Neuronal stem cell (in vitro differentiated cells): ENCODE results near the gene KDM4B.

Experiments
- DNase-seq: peaks from one replicate; pipeline ENCODE4 v3.0.0-alpha.2; 2013; ENCODE audit warnings: low spot score
- H2AFZ ChIP-seq: one replicate; pipeline ENCODE4 v1.6.1; 2013; ENCODE audit warnings: mild to moderate bottlenecking, low read length, inconsistent platforms
- H2AK5ac ChIP-seq: 2 replicates; pipeline ENCODE4 v1.6.1; 2013; ENCODE audit warnings: low read depth, mild to moderate bottlenecking, inconsistent platforms, low read length, moderate library complexity, mixed read lengths
- H2BK120ac ChIP-seq: 2 replicates; pipeline ENCODE4 v1.6.1; 2013; ENCODE audit warnings: low read depth, mild to moderate bottlenecking, inconsistent platforms, low read length, moderate library complexity, mixed read lengths
- H2BK12ac ChIP-seq: one replicate; pipeline ENCODE4 v1.6.1; 2013; ENCODE audit warnings: low read length, inconsistent platforms
- H2BK15ac ChIP-seq: 2 replicates; pipeline ENCODE4 v1.6.1; 2013; ENCODE audit warnings: mild to moderate bottlenecking, low read length, inconsistent platforms, mixed read lengths
- H2BK5ac ChIP-seq: one replicate; pipeline ENCODE4 v1.6.1; 2013; ENCODE audit warnings: inconsistent platforms, mild to moderate bottlenecking, low read length, moderate library complexity
- H3K14ac ChIP-seq: one replicate; pipeline ENCODE4 v1.6.1; 2013; ENCODE audit warnings: low read length, inconsistent platforms
- H3K18ac ChIP-seq: 2 replicates; pipeline ENCODE4 v1.6.1; 2013; ENCODE audit warnings: low read length, inconsistent platforms
- H3K23ac ChIP-seq: 2 replicates; pipeline ENCODE4 v1.6.1; 2013; ENCODE audit warnings: low read depth, mild to moderate bottlenecking, mixed read lengths, low read length, inconsistent platforms; ENCODE audit not compliant: poor library complexity
- H3K27ac ChIP-seq: replicated peaks from 3 replicates; pipeline ENCODE4 v1.5.1; 2013; ENCODE audit warnings: low read length, inconsistent platforms
- H3K27me3 ChIP-seq, 3 experiments: 2 replicates each; pipeline ENCODE4 v1.6.1; 2013; ENCODE audit warnings: low read length in 3 of 3, mild to moderate bottlenecking in 2 of 3, inconsistent platforms in 1 of 3, low read depth in 1 of 3, mixed read lengths in 1 of 3, moderate library complexity in 1 of 3; ENCODE audit not compliant: control insufficient read depth in 3 of 3, insufficient read depth in 3 of 3
- H3K36me3 ChIP-seq, 2 donors: replicated peaks in 1 of 2; 2 replicates each; pipeline ENCODE4 v1.6.1; 2013; ENCODE audit warnings: low read length in 2 of 2; ENCODE audit not compliant: control insufficient read depth in 2 of 2, insufficient read depth in 2 of 2
- H3K4ac ChIP-seq: 2 replicates; pipeline ENCODE4 v1.6.1; 2013; ENCODE audit warnings: inconsistent platforms, mild to moderate bottlenecking, low read length, moderate library complexity
- H3K4me1 ChIP-seq, 2 donors: 1 replicate in 1 of 2; 2 replicates in 1 of 2; pipeline ENCODE4 v1.6.1; 2013; ENCODE audit warnings: low read length in 2 of 2, low read depth in 1 of 2; ENCODE audit not compliant: control insufficient read depth in 2 of 2, insufficient read depth in 1 of 2
- H3K4me2 ChIP-seq: one replicate; pipeline ENCODE4 v1.6.1; 2013; ENCODE audit warnings: mild to moderate bottlenecking, low read length, inconsistent platforms; ENCODE audit not compliant: insufficient read depth, poor library complexity, severe bottlenecking
- H3K4me3 ChIP-seq, 2 donors: 2 replicates each; pipeline ENCODE4 v1.5.1; 2013; ENCODE audit warnings: low read length in 2 of 2, mild to moderate bottlenecking in 2 of 2, inconsistent platforms in 1 of 2, moderate library complexity in 1 of 2
- H3K79me1 ChIP-seq: one replicate; pipeline ENCODE4 v1.6.1; 2013; ENCODE audit warnings: low read depth, mild to moderate bottlenecking, inconsistent platforms, low read length, moderate library complexity
- H3K9ac ChIP-seq: one replicate; pipeline ENCODE4 v1.6.1; 2013; ENCODE audit warnings: mild to moderate bottlenecking, low read depth, low read length, inconsistent platforms; ENCODE audit not compliant: poor library complexity
- H3K9me3 ChIP-seq, 2 donors: replicated peaks in 1 of 2; 2 replicates each; pipeline versions ENCODE3 to v1.6.1; 2013; ENCODE audit warnings: low read length in 2 of 2, mild to moderate bottlenecking in 2 of 2, inconsistent platforms in 1 of 2, low read depth in 1 of 2, mixed read lengths in 1 of 2, moderate library complexity in 1 of 2; ENCODE audit not compliant: control insufficient read depth in 2 of 2, insufficient read depth in 1 of 2
- H4K8ac ChIP-seq: one replicate; pipeline ENCODE4 v1.6.1; 2013; ENCODE audit warnings: low read depth, mild to moderate bottlenecking, inconsistent platforms, low read length, moderate library complexity
- H4K91ac ChIP-seq: one replicate; pipeline ENCODE4 v1.6.1; 2013; ENCODE audit warnings: low read length, low read depth, mild to moderate bottlenecking, inconsistent platforms; ENCODE audit not compliant: poor library complexity
- WGBS, 2 donors: extraction: QIAGEN DNeasy Blood & Tissue Kit; methylation state at CpG; one replicate each; pipeline ENCODE4 v1.1.7; 2013; ENCODE audit warnings: missing lambda C conversion rate in 2 of 2, mixed read lengths in 1 of 2; ENCODE audit not compliant: insufficient read length in 2 of 2, insufficient replicate concordance in 1 of 2; ENCODE audit errors: extremely low coverage in 2 of 2; 5-methylcytosine and 5-hydroxymethylcytosine counted together

The KDM4B gene

DNA sequence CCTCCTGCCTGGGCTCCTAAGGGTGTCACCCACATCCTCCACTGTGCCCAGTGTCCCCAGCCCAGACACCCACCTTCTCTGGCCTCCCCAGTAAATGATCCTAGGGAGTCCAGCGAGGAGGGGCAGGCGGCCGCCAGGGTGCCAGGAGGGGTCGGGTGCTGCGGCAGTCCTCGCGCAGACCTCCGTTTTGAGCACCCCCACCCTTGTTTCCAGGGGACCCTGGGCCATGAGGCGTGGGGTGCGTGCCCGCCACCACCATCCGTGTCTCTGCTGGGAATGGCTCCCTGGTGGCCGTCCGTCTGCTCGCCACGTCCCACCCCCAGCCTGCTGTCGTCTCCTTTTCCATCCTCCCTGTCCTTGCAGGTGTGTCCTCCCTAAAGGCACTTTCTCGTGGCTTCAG lies 133.0 kb downstream of the KDM4B start:
- H3K18ac ChIP-seq = no peak overlapping the region
- peaks cover 0 to 5% of the 10 kb centered on the region in 2 donors for H3K4me1 ChIP-seq
- WGBS, 2 donors = no CpG with 5 or more reads among the region's 18 CpGs
- H3K9ac ChIP-seq = no peak overlapping the region
- no peak overlapping the region for H2BK12ac ChIP-seq
- peaks cover 16 to 34% of the 10 kb centered on the region in 2 donors for H3K9me3 ChIP-seq
- H4K91ac ChIP-seq = no peak overlapping the region
- H3K4me2 ChIP-seq = no peak overlapping the region
- no peak overlapping the region for H3K4ac ChIP-seq
- H2AFZ ChIP-seq = no peak overlapping the region
- H2BK120ac ChIP-seq = no peak overlapping the region
- no peak overlapping the region for H2BK15ac ChIP-seq
- peaks cover 2% of the 10 kb centered on the region for H3K79me1 ChIP-seq
- H3K27me3 ChIP-seq = no peaks in the 10 kb centered on the region
- no peak overlapping the region for H3K23ac ChIP-seq
- no peak overlapping the region for H3K4me3 ChIP-seq
- no peak overlapping the region for H2AK5ac ChIP-seq
- H3K27ac ChIP-seq = no peak overlapping the region
- DNase-seq = no peak
- peaks cover 0 to 56% of the 10 kb centered on the region in 2 donors for H3K36me3 ChIP-seq
- H4K8ac ChIP-seq = no peak overlapping the region
- no peak overlapping the region for H2BK5ac ChIP-seq
- no peak overlapping the region for H3K14ac ChIP-seq

DNA sequence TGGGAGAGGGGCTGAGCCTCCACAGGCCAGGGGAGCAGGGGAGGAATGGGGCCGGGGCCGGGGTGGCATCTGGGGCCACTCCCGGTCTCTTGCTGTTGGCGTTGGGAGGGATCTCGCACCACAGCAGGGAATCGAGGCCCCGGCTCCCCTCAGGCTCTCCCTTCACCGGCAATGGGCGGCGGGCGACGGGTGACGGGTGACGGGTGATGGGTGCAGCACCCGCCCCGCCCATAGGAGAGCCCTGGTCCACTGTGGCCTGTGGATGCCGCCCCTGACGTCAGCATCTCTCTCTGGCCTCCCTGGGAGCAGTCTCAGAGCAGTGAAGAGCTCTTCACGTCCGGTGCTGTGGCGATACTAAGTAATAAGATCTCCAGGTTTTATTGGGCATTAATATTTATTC lies 133.6 kb downstream of the KDM4B start:
- Histone ChIP-seq H3K4me2 (no peak overlapping the region), H3K9ac (no peak overlapping the region), H3K27ac (no peak overlapping the region), H4K91ac (no peak overlapping the region), H3K36me3 (peaks cover 0 to 51% of the 10 kb centered on the region in 2 donors), H3K4me1 (peaks cover 0 to 5% of the 10 kb centered on the region in 2 donors), H3K18ac (no peak overlapping the region), H2BK120ac (no peak overlapping the region), H3K14ac (no peak overlapping the region), H2BK15ac (no peak overlapping the region), H3K27me3 (no peaks in the 10 kb centered on the region), H3K9me3 (peaks cover 16 to 31% of the 10 kb centered on the region in 2 donors), H3K4ac (no peak overlapping the region), H4K8ac (no peak overlapping the region), H3K79me1 (peaks cover 2% of the 10 kb centered on the region), H2BK5ac (no peak overlapping the region), H3K4me3 (no peak overlapping the region), H2AFZ (no peak overlapping the region), H2BK12ac (no peak overlapping the region), H3K23ac (no peak overlapping the region), H2AK5ac (no peak overlapping the region)
- no peak for DNase-seq
- no CpG with 5 or more reads among the region's 21 CpGs for WGBS, 2 donors

GRCh38 chr19:5103061-5103701 lies 134.3 kb downstream of the KDM4B start:
- Histone ChIP-seq H3K4me1 (peaks cover 0 to 5% of the 10 kb centered on the region in 2 donors), H4K91ac (no peak overlapping the region), H3K4ac (no peak overlapping the region), H3K18ac (no peak overlapping the region), H2BK12ac (no peak overlapping the region), H3K27ac (no peak overlapping the region), H3K14ac (no peak overlapping the region), H3K4me2 (no peak overlapping the region), H3K27me3 (no peaks in the 10 kb centered on the region), H3K4me3 (no peak overlapping the region), H4K8ac (no peak overlapping the region), H2AFZ (no peak overlapping the region), H3K36me3 (peaks cover 0 to 50% of the 10 kb centered on the region in 2 donors), H2AK5ac (no peak overlapping the region), H3K9ac (no peak overlapping the region), H2BK120ac (no peak overlapping the region), H2BK15ac (no peak overlapping the region), H3K9me3 (peaks cover 14 to 25% of the 10 kb centered on the region in 2 donors), H3K23ac (peak overlapping the region; percentile 14), H2BK5ac (no peak overlapping the region), H3K79me1 (peaks cover 2% of the 10 kb centered on the region)
- WGBS, 2 donors = no CpG with 5 or more reads among the region's 29 CpGs
- no peak for DNase-seq

GRCh38 chr19:5103812-5104410 lies 135.0 kb downstream of the KDM4B start:
- WGBS, 2 donors = no CpG with 5 or more reads among the region's 17 CpGs
- no peak for DNase-seq
- peak overlapping the region; percentile 10 for H3K9ac ChIP-seq

More at GRCh38 chr19:5103812-5104410, 135.0 kb downstream of the KDM4B start:
- H3K4me1 ChIP-seq = peaks cover 0 to 5% of the 10 kb centered on the region in 2 donors
- no peak overlapping the region for H3K27ac ChIP-seq
- H2BK12ac ChIP-seq = no peak overlapping the region
- H3K18ac ChIP-seq = no peak overlapping the region
- H3K4me2 ChIP-seq = no peak overlapping the region
- H2BK15ac ChIP-seq = no peak overlapping the region
- peak overlapping the region; percentile 8 for H3K23ac ChIP-seq
- no peak overlapping the region for H3K14ac ChIP-seq
- H3K9me3 ChIP-seq = peaks cover 10 to 17% of the 10 kb centered on the region in 2 donors
- no peak overlapping the region for H3K4me3 ChIP-seq
- H4K91ac ChIP-seq = no peak overlapping the region
- peaks cover 0 to 46% of the 10 kb centered on the region in 2 donors for H3K36me3 ChIP-seq
- no peak overlapping the region for H4K8ac ChIP-seq
- H2BK5ac ChIP-seq = no peak overlapping the region
- no peak overlapping the region for H2AFZ ChIP-seq
- peaks cover 2% of the 10 kb centered on the region for H3K79me1 ChIP-seq
- no peak overlapping the region for H2AK5ac ChIP-seq
- H3K4ac ChIP-seq = no peak overlapping the region
- H3K27me3 ChIP-seq = no peaks in the 10 kb centered on the region
- no peak overlapping the region for H2BK120ac ChIP-seq
